ENCODE measurements around the gene RRP1. TPM values are rescaled to one million over a fixed set of nuclear protein-coding genes. Genes with fewer than 3 reads are reported as not detected.
A peak's percentile ranks its signal among the peaks of the same experiment; 100 is the strongest.

RRP1 gene
- total RNA-seq, 2 donors from 2014 or later: 9.9 to 27.7 TPM

DNA sequence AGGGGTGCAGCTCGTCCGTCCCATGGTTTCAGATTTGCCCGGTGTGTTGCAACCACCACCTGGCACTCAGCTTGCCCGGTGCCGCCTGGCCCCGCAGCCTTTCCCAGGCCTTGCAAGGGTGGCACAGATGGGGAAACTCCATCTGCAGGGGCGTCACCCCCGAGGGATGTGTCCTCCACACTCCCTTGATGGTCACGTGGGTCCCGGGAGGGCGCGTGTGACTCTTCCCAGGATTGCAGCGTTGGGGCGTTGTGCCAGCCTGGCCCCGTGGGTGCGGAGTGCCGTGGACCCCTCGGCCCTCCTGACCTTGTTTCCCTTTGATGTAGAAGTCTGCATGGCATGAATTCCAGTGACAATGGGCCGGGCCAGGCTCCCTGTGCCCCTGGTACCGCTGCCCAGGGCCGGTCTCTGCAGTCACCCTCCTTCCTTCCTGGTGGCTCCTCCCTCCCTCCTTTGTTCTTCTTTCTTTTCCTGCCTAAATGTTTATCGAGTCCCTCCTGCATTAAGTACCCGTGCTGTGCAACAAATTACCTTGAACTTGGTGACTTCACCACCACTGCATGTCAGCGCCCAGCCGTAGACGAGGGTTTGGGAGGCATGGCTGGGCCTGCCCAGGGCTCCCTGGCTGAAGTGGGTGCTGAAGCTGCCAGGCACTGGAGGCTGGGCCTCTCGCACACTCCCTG lies 22.9 kb downstream of the RRP1 start:
- Histone ChIP-seq H3K27ac (no peak overlapping the region), H3K4me1 (peaks cover 15% of the 10 kb centered on the region), H3K27me3 (no peaks in the 10 kb centered on the region), H3K36me3 (replicated peaks in 1 of 2; ENCODE audit: insufficient read depth in 1 of 2, low read depth in 2 of 2) (no peaks in the 10 kb centered on the region), H3K4me3 (no peak overlapping the region), H3K9me3 (no peaks in the 10 kb centered on the region)
- intact Hi-C loops (cut with DNase I): no loop called here
- 47 to 73% methylated on average over 22 to 27 of the region's 27 CpGs for WGBS, 2 donors
- no peak for ATAC-seq
- no peak for DNase-seq
- TF ChIP-seq, protein P1, sequence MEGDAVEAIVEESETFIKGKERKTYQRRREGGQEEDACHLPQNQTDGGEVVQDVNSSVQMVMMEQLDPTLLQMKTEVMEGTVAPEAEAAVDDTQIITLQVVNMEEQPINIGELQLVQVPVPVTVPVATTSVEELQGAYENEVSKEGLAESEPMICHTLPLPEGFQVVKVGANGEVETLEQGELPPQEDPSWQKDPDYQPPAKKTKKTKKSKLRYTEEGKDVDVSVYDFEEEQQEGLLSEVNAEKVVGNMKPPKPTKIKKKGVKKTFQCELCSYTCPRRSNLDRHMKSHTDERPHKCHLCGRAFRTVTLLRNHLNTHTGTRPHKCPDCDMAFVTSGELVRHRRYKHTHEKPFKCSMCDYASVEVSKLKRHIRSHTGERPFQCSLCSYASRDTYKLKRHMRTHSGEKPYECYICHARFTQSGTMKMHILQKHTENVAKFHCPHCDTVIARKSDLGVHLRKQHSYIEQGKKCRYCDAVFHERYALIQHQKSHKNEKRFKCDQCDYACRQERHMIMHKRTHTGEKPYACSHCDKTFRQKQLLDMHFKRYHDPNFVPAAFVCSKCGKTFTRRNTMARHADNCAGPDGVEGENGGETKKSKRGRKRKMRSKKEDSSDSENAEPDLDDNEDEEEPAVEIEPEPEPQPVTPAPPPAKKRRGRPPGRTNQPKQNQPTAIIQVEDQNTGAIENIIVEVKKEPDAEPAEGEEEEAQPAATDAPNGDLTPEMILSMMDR (IDR thresholded peaks at IDR 0.05): no peak
- TF ChIP-seq POLR2A (IDR thresholded peaks at IDR 0.05): no peak

DNA sequence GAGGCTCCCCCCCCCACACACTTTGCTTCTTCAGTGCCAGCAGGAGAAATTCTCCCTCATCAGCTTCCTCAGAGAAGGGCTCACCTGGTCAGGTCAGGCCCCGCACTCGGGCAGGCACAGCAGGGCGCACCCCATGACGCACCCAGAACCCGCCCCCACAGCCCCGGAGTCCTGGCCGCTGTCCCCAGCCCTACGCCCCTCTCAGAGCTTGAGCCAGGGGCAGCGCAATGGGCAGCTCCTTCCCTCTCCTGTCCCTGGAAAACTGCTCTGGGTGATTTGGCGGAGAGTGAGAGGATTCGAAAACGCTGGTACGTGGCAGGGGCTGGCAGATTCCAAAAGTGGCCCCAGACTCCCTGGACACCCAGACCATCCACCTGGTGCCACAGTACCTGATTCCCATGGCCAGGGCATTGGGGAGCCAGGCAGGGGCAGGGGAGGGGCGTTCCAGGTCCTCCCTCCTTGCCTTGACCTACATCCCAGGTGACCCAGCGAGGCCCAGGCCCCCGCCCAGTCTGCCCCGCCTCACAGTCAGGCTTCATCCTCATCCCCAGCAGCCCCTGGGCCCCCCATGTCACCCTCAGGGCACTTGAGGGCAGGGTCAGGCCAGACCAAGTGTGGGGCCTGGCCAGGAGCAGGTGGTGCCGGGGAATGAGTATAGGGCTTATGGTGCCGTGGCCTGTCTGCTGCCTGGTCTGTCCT lies 23.7 kb downstream of the RRP1 start:
- intact Hi-C loops (cut with DNase I): no loop called here
- WGBS, 2 donors: 83 to 100% methylated on average over 2 to 19 of the region's 19 CpGs
- DNase-seq (no peak), ATAC-seq (no peak)
- H3K36me3 ChIP-seq (replicated peaks in 1 of 2; ENCODE audit: insufficient read depth in 1 of 2, low read depth in 2 of 2): no peaks in the 10 kb centered on the region
- H3K27me3 ChIP-seq: no peaks in the 10 kb centered on the region
- no peaks in the 10 kb centered on the region for H3K9me3 ChIP-seq
- peaks cover 15% of the 10 kb centered on the region for H3K4me1 ChIP-seq
- H3K4me3 ChIP-seq: no peak overlapping the region
- H3K27ac ChIP-seq: no peak overlapping the region
- TF ChIP-seq POLR2A (IDR thresholded peaks at IDR 0.05): no peak

DNA sequence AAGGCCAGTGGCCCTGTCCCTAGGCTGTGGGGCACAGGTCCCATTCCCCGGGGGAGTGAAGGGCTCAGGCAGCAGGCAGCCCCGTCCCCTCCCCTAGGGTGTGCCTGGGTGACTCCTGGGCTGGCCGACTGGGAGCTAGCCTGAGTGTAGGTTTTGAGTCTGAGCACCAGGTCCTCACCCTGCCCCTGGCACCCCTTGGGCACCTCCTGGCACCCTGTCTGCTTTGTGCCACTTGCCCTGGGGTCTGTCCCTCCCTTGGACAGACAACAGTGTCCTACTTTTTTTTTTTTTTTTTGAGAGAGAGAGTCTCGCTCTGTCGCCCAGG lies 24.2 kb downstream of the RRP1 start:
- TF ChIP-seq, protein P1 (IDR thresholded peaks at IDR 0.05): no peak
- TF ChIP-seq POLR2A (IDR thresholded peaks at IDR 0.05): no peak
- no peak for DNase-seq
- Histone ChIP-seq H3K36me3 (replicated peaks in 1 of 2; ENCODE audit: insufficient read depth in 1 of 2, low read depth in 2 of 2) (no peaks in the 10 kb centered on the region), H3K4me1 (peaks cover 15% of the 10 kb centered on the region), H3K4me3 (no peak overlapping the region), H3K9me3 (peaks cover 0 to 2% (median 0%) of the 10 kb centered on the region in 3 donors), H3K27ac (no peak overlapping the region), H3K27me3 (no peaks in the 10 kb centered on the region)
- no peak for ATAC-seq
- intact Hi-C loops (cut with DNase I): no loop called here
- 89 to 100% methylated on average over 2 to 5 of the region's 5 CpGs for WGBS, 2 donors

DNA sequence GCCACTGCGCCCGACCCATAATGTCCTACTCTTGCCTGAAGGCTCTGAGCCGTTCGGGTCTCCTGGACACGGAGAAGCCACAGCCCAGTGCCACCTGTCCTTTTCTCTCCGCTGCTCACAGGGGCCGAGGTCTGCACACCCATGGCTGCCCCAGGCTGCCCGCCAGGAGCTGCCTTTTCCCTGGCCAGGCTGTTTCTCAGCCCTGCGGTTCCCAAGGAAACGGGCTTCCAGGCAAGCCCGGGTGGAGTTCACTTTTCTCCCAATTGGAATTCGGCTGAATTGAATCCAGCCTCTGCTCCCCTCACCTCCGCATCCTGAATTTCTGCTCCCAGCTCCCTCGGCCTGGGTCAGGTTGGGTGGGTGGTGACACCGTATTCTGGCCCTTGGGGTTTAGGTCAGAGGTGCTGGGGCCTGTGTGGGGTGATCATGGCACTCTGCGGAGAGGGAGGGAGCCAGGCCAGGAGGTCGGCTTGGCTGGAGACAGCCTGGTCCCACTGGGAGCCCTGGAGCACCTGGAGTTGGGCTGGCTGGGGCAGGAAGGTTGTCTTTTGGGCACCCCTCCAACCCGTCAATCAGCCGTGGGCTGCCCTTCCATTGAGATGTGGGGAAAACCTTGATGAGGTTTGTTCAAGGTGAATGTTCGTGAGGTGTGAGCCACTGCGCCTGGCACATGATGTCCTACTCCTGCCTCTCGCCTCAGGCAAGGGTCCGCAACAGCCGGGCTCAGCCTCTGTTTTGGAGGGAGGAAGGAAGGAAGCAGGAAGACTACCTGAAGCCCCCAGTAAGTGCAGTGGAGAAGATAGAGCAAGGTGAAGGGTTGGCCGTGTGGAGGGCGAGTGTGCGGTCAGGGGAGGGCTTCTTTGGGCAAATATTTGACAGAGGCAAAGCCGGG lies 25.1 kb downstream of the RRP1 start:
- H3K36me3 ChIP-seq (replicated peaks in 1 of 2; ENCODE audit: insufficient read depth in 1 of 2, low read depth in 2 of 2): no peaks in the 10 kb centered on the region
- DNase-seq (peak in 3 of 4 donors; percentile 38 to 65 (median 52)), ATAC-seq (no peak)
- TF ChIP-seq, protein P1 (IDR thresholded peaks at IDR 0.05): no peak
- intact Hi-C loops (cut with DNase I): no loop called here
- 37 to 38% methylated on average over 14 to 28 of the region's 28 CpGs for WGBS, 2 donors
- no peak overlapping the region for H3K4me3 ChIP-seq
- peaks cover 0 to 6% (median 0%) of the 10 kb centered on the region in 3 donors for H3K9me3 ChIP-seq
- H3K27ac ChIP-seq: no peak overlapping the region
- peaks cover 15% of the 10 kb centered on the region for H3K4me1 ChIP-seq
- no peaks in the 10 kb centered on the region for H3K27me3 ChIP-seq

DNA sequence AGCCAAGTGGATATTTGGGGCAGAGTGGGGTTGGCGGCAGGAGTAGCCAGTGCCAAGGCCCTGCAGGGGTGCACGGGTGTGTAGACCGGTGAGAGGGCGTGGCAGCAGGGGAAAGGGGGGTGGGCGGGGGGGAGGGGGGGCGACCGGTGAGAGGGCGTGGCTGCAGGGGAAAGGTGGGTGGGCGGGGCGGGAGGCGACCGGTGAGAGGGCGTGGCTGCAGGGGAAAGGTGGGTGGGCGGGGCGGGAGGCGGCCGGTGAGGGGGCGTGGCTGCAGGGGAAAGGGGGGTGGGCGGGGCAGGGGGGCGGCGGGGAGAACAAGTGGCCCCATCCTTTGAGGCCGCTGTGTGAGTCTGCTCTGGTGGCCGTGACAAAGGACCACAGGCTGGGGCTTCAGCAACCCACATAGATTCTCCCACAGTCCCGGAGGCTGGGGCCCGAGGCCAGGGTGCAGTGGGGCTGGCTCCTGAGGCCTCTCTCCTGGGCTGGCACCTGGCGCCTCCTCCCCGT lies 25.8 kb downstream of the RRP1 start:
- no peak overlapping the region for H3K27ac ChIP-seq
- no peaks in the 10 kb centered on the region for H3K36me3 ChIP-seq (replicated peaks in 1 of 2; ENCODE audit: insufficient read depth in 1 of 2, low read depth in 2 of 2)
- intact Hi-C loops (cut with DNase I): no loop called here
- TF ChIP-seq, protein P1 (IDR thresholded peaks at IDR 0.05): no peak
- no peak for TF ChIP-seq POLR2A (IDR thresholded peaks at IDR 0.05)
- H3K27me3 ChIP-seq: no peaks in the 10 kb centered on the region
- ATAC-seq (no peak), DNase-seq (no peak)
- no peak overlapping the region for H3K4me3 ChIP-seq
- peaks cover 0 to 6% (median 0%) of the 10 kb centered on the region in 3 donors for H3K9me3 ChIP-seq
- WGBS, 2 donors: 36 to 59% methylated on average over 7 to 11 of the region's 27 CpGs
- peaks cover 15% of the 10 kb centered on the region for H3K4me1 ChIP-seq

Data from body of pancreas (tissue), 4 donors.